Measurements from ENCODE around the gene TXNDC16.
"Not testable (repeated sequence)": the region's sequence is repeated elsewhere in the genome, so short reads cannot be mapped to it uniquely, and the experiment has no call there.

Gene TXNDC16, protein sequence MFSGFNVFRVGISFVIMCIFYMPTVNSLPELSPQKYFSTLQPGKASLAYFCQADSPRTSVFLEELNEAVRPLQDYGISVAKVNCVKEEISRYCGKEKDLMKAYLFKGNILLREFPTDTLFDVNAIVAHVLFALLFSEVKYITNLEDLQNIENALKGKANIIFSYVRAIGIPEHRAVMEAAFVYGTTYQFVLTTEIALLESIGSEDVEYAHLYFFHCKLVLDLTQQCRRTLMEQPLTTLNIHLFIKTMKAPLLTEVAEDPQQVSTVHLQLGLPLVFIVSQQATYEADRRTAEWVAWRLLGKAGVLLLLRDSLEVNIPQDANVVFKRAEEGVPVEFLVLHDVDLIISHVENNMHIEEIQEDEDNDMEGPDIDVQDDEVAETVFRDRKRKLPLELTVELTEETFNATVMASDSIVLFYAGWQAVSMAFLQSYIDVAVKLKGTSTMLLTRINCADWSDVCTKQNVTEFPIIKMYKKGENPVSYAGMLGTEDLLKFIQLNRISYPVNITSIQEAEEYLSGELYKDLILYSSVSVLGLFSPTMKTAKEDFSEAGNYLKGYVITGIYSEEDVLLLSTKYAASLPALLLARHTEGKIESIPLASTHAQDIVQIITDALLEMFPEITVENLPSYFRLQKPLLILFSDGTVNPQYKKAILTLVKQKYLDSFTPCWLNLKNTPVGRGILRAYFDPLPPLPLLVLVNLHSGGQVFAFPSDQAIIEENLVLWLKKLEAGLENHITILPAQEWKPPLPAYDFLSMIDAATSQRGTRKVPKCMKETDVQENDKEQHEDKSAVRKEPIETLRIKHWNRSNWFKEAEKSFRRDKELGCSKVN

DNA sequence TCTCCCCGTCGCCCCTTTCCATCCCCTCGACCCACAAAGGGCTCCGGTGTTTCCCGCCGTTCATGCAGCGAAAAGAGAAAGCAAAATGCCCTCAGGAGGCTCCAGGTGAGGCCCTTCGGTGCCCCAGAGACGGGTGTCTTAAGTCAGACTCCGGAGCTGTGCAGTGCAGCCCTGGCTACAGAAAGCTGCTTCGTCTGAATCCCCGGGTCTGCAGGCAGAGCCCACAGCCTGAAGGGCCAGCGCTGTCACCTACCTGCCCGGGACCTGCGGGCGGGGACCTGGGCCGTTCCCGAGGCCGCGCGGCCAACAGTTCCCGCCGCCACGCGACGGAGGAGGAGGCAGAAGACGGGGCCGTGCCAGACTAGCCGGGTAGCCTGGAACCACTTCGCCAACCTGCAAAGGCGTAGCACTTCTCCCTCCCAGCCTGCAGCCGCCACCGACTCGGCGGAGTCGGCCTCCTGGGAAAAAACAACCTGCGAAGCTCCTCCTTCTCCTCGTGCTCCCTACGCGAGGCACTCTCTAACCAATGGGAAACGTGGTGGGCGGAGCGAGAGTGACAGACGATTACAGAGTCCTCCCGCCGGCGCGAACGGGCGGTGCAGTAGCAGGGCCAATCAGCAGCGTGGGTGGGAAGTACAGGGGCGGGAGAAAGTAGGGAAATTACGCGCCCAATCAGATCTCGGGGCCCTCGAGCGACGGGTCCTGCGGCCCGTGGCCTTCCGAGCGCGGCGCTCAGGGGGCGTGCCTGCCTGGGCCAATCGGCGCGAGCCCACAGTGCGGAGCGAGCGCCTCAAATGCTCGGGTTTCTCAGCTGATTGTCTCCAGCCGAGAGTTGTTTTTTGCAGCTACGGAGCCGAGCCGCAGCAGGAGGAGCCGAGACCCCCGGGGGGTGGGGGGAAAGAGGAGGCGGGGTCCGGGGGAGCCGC lies at the start of gene TXNDC16, which contains the start of gene GPR137C:
Gene TXNDC16 (minus strand): TSS at position 443 of the 926 bp plus-strand sequence. CDS start 8,948 bp downstream, outside the sequence.
Gene GPR137C (plus strand): TSS at position 774 of the 926 bp plus-strand sequence. CDS start 312 bp downstream, outside the sequence.
- DNase-seq (ENCODE audit: low read depth in 2 of 3, low spot score in 1 of 3) = peak; percentile 99 to 100 (median 99)

GRCh38 chr14:52599974-52600373 lies 47.7 kb upstream of the TXNDC16 start:
- no peak for DNase-seq (ENCODE audit: low read depth in 2 of 3, low spot score in 1 of 3)

GRCh38 chr14:52598568-52598967 lies 46.3 kb upstream of the TXNDC16 start:
- DNase-seq (ENCODE audit: low read depth in 2 of 3, low spot score in 1 of 3) = no peak

- no peak for DNase-seq (ENCODE audit: low read depth in 2 of 3, low spot score in 1 of 3)
Observed at GRCh38 chr14:52596861-52597260, 44.6 kb upstream of the TXNDC16 start.

- no peak for DNase-seq (ENCODE audit: low read depth in 2 of 3, low spot score in 1 of 3)
Observed at GRCh38 chr14:52596320-52596719, 44.0 kb upstream of the TXNDC16 start.

- DNase-seq (ENCODE audit: low read depth in 2 of 3, low spot score in 1 of 3) = no peak
Observed at GRCh38 chr14:52590318-52590717, 38.0 kb upstream of the TXNDC16 start.

GRCh38 chr14:52589646-52590045 lies 37.3 kb upstream of the TXNDC16 start:
- no peak for DNase-seq (ENCODE audit: low read depth in 2 of 3, low spot score in 1 of 3)

GRCh38 chr14:52583544-52583943 lies 31.2 kb upstream of the TXNDC16 start:
- no peak for DNase-seq (ENCODE audit: low read depth in 2 of 3, low spot score in 1 of 3)

DNA sequence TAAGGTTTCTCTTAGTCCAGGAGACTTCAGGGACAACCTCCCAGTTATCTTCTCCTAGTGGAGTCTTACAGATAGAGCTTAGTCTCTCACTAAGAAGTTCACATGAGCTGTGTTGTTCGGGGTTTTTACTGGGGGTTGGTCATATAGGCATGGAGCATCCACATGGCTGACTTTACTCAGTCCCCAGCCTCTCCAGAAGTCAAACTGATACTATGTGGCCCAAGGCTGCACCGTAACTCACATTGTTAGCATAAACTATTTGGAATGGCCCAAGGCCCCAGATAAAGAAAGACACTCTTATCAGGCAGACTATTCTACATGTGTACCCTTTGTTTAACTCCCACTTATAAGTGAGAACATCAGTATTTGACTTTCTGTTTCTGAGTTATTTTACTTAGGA lies 23.6 kb upstream of the TXNDC16 start:
- DNase-seq (ENCODE audit: low read depth in 2 of 3, low spot score in 1 of 3) = no peak

DNA sequence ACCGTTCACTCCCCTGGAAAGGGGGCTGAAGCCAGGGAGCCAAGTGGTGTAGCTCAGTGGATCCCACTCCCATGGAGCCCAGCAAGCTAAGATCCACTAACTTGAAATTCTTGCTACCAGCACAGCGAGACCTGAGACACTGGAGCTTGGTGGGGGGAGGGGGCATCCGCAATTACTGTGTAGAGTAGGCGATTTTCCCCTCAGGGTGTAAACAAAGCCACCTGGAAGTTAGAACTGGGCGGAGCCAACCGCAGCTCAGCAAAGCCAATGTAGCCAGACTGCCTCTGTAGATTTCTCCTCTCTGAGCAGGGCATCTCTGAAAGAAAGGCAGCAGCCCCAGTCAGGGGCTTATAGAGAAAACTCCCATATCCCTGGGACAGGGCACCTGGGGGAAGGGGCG lies 16.1 kb upstream of the TXNDC16 start:
- DNase-seq (ENCODE audit: low read depth in 2 of 3, low spot score in 1 of 3) = not testable (repeated sequence)

- DNase-seq (ENCODE audit: low read depth in 2 of 3, low spot score in 1 of 3) = no peak
Observed at GRCh38 chr14:52563120-52563519, 10.8 kb upstream of the TXNDC16 start.

DNA sequence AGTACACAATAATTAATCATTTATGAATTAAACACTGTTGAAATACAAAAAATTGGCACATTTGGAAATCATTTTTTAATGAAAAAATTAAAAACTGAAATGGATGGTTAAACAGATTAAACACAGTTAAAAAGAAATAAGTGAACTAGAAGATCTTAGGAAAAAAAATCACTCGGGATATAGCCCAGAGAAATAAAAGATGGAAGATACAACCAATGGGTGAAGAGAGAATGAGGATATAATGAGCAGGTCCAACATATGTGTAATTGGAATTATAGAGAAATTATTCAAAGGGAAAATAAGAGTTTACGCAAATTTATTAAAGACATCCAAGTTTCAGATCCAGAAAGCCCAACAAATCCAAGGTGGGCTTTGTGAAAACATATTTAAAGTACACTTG lies 6.4 kb upstream of the TXNDC16 start:
- no peak for DNase-seq (ENCODE audit: low read depth in 2 of 3, low spot score in 1 of 3)

DNA sequence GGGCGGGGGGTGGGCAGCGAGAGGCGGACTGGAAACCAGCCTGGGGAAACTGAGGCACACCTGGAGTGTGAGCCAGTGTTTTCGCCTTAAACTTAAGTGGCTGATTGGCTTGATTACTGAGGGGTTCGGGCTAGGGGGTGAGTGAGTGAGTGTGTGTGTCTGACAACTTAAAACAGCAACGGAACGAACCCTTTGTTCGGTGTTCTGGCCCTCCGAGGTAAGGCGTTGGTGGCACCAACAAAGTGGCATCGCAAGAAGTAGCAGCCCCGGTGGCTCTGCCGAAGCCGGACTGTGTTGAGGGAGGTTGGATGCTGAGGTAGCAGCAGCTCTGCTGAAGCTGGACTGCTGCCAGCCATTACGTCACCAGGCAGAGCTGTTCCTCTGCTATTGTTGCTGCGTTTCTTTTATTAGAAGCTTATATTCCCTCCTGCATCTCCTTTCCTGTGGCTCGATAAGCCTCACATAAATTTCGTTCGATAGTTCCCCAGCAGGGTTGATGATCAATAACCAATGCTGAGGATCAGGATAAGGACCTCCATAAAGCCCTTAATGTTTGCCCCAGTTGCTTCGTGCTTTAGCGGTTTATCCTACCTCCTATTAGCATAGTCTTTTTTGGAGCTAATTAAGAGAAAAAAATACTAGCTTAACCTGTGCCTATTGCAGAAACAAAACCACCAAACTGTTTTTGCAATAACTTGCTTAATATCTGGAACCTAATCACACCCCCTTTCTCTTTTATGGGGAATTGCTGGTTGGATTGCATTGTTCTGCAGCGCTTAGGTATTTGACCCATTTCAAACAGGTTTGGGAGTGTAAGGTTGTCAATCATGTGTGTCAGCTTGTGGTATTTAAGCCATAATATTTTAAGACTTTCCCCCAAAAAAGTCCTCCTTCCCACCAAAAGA lies 1.6 kb upstream of the TXNDC16 start:
- DNase-seq (ENCODE audit: low read depth in 2 of 3, low spot score in 1 of 3) = peak; percentile 65 to 71 (median 67)

- peak in 1 of 3 donors; percentile 21 for DNase-seq (ENCODE audit: low read depth in 2 of 3, low spot score in 1 of 3)
Observed at GRCh38 chr14:52553002-52553670, 831 bp upstream of the TXNDC16 start.

DNA sequence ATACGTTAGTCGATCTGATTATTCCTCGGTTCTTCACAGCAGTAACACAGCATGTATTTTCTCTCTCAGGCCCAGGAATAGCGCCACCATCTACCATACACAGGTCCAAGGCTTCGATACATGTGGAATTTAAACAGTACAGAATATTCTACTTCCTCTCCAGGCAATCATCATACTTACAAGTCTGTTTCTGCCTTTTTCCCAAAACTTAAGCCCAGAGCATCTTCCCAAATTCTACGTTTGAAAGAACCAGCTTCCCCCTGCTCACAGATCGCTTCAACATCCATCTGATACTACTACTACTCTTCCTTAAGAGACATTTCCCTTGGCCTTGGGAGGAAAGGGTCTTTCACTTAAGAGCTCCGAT lies 626 bp downstream of the TXNDC16 start:
- DNase-seq (ENCODE audit: low read depth in 2 of 3, low spot score in 1 of 3) = no peak

DNA sequence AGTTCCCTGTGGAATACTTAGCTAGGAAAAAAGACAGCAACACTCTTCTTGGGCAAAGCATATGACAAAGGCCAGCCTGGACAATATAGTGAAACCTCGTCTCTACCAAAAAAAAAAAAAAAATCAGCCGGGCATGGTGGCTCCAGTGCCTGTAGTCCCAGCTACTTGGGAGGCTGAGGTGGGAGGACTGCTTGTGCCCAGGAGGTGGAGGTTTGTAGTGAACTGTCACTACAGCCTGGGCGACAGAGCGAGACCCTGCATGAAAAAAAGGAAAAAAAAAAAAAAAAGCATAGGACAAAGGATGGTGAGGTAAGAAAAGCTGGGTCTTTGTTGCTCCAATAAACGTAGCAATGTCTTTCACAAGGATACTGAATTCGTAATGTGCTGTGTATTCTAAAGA lies 1.1 kb downstream of the TXNDC16 start:
- no peak for DNase-seq (ENCODE audit: low read depth in 2 of 3, low spot score in 1 of 3)

DNA sequence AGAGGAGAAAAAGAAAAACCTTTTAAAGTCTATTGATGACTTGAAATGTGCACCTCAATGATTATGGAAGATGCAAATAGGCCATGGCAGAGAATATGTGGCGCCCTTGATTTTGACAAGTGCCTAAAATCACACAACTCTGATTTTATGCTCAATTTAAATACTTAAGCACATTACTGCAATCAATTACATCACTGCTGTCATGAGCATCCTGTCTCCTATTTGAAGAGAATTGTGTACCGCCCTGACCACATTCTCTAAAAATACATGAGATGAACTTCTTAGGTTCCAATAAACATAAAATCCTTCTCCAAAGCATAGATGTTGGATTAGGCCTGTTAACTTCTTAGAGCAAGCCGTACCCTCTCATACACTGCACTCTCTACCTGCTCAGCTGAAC lies 1.6 kb downstream of the TXNDC16 start:
- DNase-seq (ENCODE audit: low read depth in 2 of 3, low spot score in 1 of 3) = no peak

GRCh38 chr14:52547526-52547925 lies 4.8 kb downstream of the TXNDC16 start:
- DNase-seq (ENCODE audit: low read depth in 2 of 3, low spot score in 1 of 3) = no peak

DNA sequence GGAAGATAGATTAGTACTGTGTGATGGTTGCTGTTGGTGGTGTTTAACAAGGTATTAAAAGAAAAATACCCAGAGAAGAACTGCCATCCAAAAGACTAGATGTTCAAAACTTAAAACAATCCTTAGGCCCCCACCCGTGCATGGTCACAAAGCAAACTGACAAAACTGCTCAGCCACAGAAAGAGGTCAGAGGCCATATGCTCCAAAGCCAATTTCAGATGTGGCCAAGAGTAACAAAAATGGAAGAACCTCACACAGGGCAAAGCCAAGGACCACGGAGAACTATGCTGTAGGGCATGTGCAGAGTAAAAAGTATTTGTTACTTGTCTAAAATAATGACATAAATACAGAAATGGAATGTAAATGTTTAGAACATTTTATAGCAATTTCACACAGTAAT lies 5.3 kb downstream of the TXNDC16 start:
- no peak for DNase-seq (ENCODE audit: low read depth in 2 of 3, low spot score in 1 of 3)

DNA sequence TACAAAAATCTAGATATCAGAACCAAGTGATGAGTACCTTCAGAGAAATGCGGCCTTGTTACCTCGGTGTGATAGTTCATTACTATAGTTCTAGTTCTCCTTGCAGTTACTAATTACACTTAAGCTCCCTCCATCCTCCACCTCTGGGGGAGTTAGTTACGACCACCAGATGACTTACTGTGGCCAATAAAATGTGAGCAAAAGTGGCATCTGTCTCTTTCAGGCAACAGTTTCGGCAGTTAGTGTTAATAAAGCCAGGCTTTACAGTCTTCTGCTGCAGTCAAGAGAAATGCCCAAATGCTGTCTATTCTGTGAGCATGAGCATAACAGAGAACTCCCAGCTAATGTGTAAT lies 6.0 kb downstream of the TXNDC16 start:
- no peak for DNase-seq (ENCODE audit: low read depth in 2 of 3, low spot score in 1 of 3)
